Endothelial cell of umbilical vein (primary cell): ENCODE data around the gene FGF16. TPM values are rescaled to one million over a fixed set of nuclear protein-coding genes. Genes with fewer than 3 reads are reported as not detected.

Experiments used
- BruUV-seq: library from RNA; stranded (reverse); fragments of 400-500 nt; replicated peaks from 2 replicates; lab custom pipeline; 2021; lab: Mats Ljungman, UMichigan
- CTCF ChIA-PET: fragments of 300-600, 350-600 bp; sonication (Branson Sonifier 250); formaldehyde crosslinking; loops from one replicate; lab custom pipeline; 2021; ENCODE audit warnings: antibody characterized with exemption, inconsistent platforms; lab: Charles Lee
- POLR2A ChIA-PET: fragments of 300-600, 350-600 bp; sonication (Branson Sonifier 250); formaldehyde crosslinking; loops from one replicate; lab custom pipeline; 2021; ENCODE audit warnings: antibody characterized with exemption, inconsistent platforms; lab: Charles Lee
- DNase-seq: peaks from one replicate; pipeline ENCODE4 v3.0.0-alpha.2; 2011; ENCODE audit warnings: low read depth, low spot score
- FAIRE-seq: peaks from 2 replicates; lab custom pipeline; 2011; peaks lifted over from hg19 to GRCh38; lab: Jason Lieb, UNC
- H2AFZ ChIP-seq: 2 replicates; pipeline ENCODE4 v1.6.0; 2012; ENCODE audit warnings: low read depth, low read length, control low read depth, inconsistent platforms
- H3K27ac ChIP-seq: 2 replicates; pipeline ENCODE4 v1.5.1; 2011; ENCODE audit warnings: low read depth, mild to moderate bottlenecking, control low read depth, low read length, moderate library complexity; ENCODE audit not compliant: insufficient read depth
- H3K27me3 ChIP-seq, 2 experiments: 2 replicates each; pipeline versions ENCODE4 v1.6.0 to v1.6.1; 2011; ENCODE audit warnings: low read length in 2 of 2, mixed read lengths in 1 of 2; ENCODE audit not compliant: control insufficient read depth in 2 of 2, insufficient read depth in 2 of 2
- H3K36me3 ChIP-seq, 2 experiments: 2 replicates in 1 of 2; 3 replicates in 1 of 2; pipeline ENCODE4 v1.5.1; 2011; ENCODE audit warnings: low read length in 2 of 2, mild to moderate bottlenecking in 1 of 2, moderate library complexity in 1 of 2; ENCODE audit not compliant: control insufficient read depth in 2 of 2, insufficient read depth in 2 of 2; ENCODE audit errors: extremely low read depth in 1 of 2
- H3K4me1 ChIP-seq: 3 replicates; pipeline ENCODE4 v1.5.1; 2011; ENCODE audit warnings: mild to moderate bottlenecking, low read length; ENCODE audit not compliant: control insufficient read depth, insufficient read depth; ENCODE audit errors: extremely low read depth
- H3K4me2 ChIP-seq: 2 replicates; pipeline ENCODE4 v1.6.1; 2011; ENCODE audit warnings: low read length, control low read depth, mixed read lengths; ENCODE audit not compliant: insufficient read depth
- H3K4me3 ChIP-seq, 3 experiments: fragments of 200-600 bp in 1 of 3; sonication (generic), shearing (Covaris generic) in 1 of 3; replicated peaks in 1 of 3; 2 replicates each; pipeline ENCODE4 v1.5.1; 2011 to 2016; ENCODE audit warnings: control low read depth in 3 of 3, low read length in 3 of 3, mild to moderate bottlenecking in 2 of 3, inconsistent platforms in 1 of 3, low read depth in 1 of 3, moderate library complexity in 1 of 3; ENCODE audit not compliant: insufficient read depth in 1 of 3
- H3K79me2 ChIP-seq: 2 replicates; pipeline ENCODE4 v1.6.0; 2012; ENCODE audit warnings: low read length, inconsistent platforms; ENCODE audit not compliant: control insufficient read depth, insufficient read depth
- H3K9ac ChIP-seq: replicated peaks from 2 replicates; pipeline ENCODE3; 2011; ENCODE audit warnings: low read length, control low read depth; ENCODE audit not compliant: insufficient read depth; ENCODE audit errors: extremely low read depth
- H3K9me1 ChIP-seq: replicated peaks from 3 replicates; pipeline ENCODE4 v1.6.0; 2011; ENCODE audit warnings: mild to moderate bottlenecking, low read length; ENCODE audit not compliant: control insufficient read depth, insufficient read depth; ENCODE audit errors: extremely low read depth
- H3K9me3 ChIP-seq: replicated peaks from 2 replicates; pipeline ENCODE4 v1.5.1; 2012; ENCODE audit warnings: low read length, inconsistent platforms; ENCODE audit not compliant: control insufficient read depth, insufficient read depth
- H4K20me1 ChIP-seq: replicated peaks from 2 replicates; pipeline ENCODE3; 2011; ENCODE audit warnings: mild to moderate bottlenecking, low read length; ENCODE audit not compliant: control insufficient read depth, insufficient read depth; ENCODE audit errors: extremely low read depth
- CTCF ChIP-seq, 2 donors: IDR thresholded peaks; 1 replicate in 1 of 2; 2 replicates in 1 of 2; pipeline ENCODE4 v1.5.1; 2011; ENCODE audit warnings: low read length in 2 of 2, mild to moderate bottlenecking in 2 of 2, moderate library complexity in 2 of 2, control low read depth in 1 of 2, inconsistent platforms in 1 of 2, low read depth in 1 of 2; ENCODE audit not compliant: insufficient read depth in 1 of 2; ENCODE audit errors: extremely low read depth in 1 of 2
- EZH2 ChIP-seq: IDR thresholded peaks from 2 replicates; pipeline ENCODE4 v1.6.1; 2012; ENCODE audit warnings: borderline replicate concordance, low read depth, mild to moderate bottlenecking, moderate library complexity, low read length, inconsistent platforms; ENCODE audit not compliant: severe bottlenecking
- FOS ChIP-seq: IDR thresholded peaks from 2 replicates; pipeline ENCODE4 v1.6.1; 2011; ENCODE audit warnings: mild to moderate bottlenecking, low read length, moderate library complexity, borderline replicate concordance; ENCODE audit not compliant: insufficient read depth
- GATA2 ChIP-seq: IDR thresholded peaks from 2 replicates; pipeline ENCODE4 v1.7.0; 2011; ENCODE audit warnings: low read depth, mild to moderate bottlenecking, moderate library complexity, mixed read lengths, low read length; ENCODE audit not compliant: insufficient read length, insufficient read depth
- JUN ChIP-seq: IDR thresholded peaks from 2 replicates; pipeline ENCODE4 v1.6.1; 2011; ENCODE audit warnings: borderline replicate concordance, low read depth; ENCODE audit not compliant: insufficient read length, insufficient read depth
- MAX ChIP-seq: IDR thresholded peaks from 2 replicates; pipeline ENCODE4 v1.6.1; 2011; ENCODE audit not compliant: insufficient read depth, insufficient read length
- MYC ChIP-seq: IDR thresholded peaks from one replicate; pipeline ENCODE4 v1.6.1; 2011; ENCODE audit warnings: mild to moderate bottlenecking, low read depth, low read length
- POLR2A ChIP-seq: IDR thresholded peaks from 2 replicates; pipeline ENCODE4 v1.6.1; 2012; ENCODE audit warnings: low read depth, mild to moderate bottlenecking, control low read depth, low read length
- POLR2AphosphoS5 ChIP-seq: IDR thresholded peaks from 2 replicates; pipeline ENCODE4 v1.6.1; 2012; ENCODE audit warnings: low read depth, mild to moderate bottlenecking, control low read depth, low read length, moderate library complexity; ENCODE audit not compliant: insufficient read depth
- dilution Hi-C: fragments of 300-500 bp; cut with MboI; formaldehyde crosslinking; loops from one replicate; pipeline ENCODE4 v1.15.0; 2019; ENCODE audit warnings: low sequenced_read_pairs; ENCODE audit not compliant: extremely low pct_ligation_motif_present
- intact Hi-C: fragments of 100-400 bp; cut with micrococcal nuclease; formaldehyde crosslinking; loops from one replicate; pipeline ENCODE4 v1.10.0; 2022
- polyA plus RNA-seq, 4 experiments: library from polyadenylated mRNA; depleted of rRNA in 3 of 4; stranded (reverse) in 3 of 4; unstranded in 1 of 4; fragments of >200 nt; gene quantifications; 2 replicates each; pipeline versions ENCODE4 v1.2.1 to v1.2.3, GENCODE V29; 2011 to 2012; ENCODE audit warnings: missing spikeins in 1 of 4
- total RNA-seq: library from RNA; stranded (reverse); gene quantifications from 2 replicates; pipeline ENCODE4 v1.2.3, GENCODE V29; 2021

FGF16 gene
- total and polyA plus RNA-seq, 2 donors (not counting 3 experiments of a cell fraction or from before 2014, with no cell fraction given): 3.1 to 3.8 TPM

GRCh38 chrX:77444545-77444944, 2.6 kb upstream of the FGF16 start:
- Histone ChIP-seq H3K36me3 (no peaks in the 10 kb centered on the region), H3K27ac (peak overlapping the region; percentile 96), H3K4me1 (peaks cover 74% of the 10 kb centered on the region), H3K9me3 (no peaks in the 10 kb centered on the region), H3K9me1 (no peaks in the 10 kb centered on the region), H3K79me2 (peaks cover 23% of the 10 kb centered on the region), H4K20me1 (no peaks in the 10 kb centered on the region), H3K27me3 (no peaks in the 10 kb centered on the region), H3K9ac (no peak overlapping the region), H3K4me2 (no peak overlapping the region), H3K4me3 (no peak overlapping the region), H2AFZ (no peak overlapping the region)
- POLR2A ChIA-PET: no interaction called here
- no TSS peak for BruUV-seq
- dilution Hi-C loops: no loop called here
- no peak for DNase-seq
- intact Hi-C loops: loop anchor here (2.0 to 5.0 kb wide), 3 partner anchors 453 to 648 kb away; partner anchors contain the start of genes COX7B and MAGT1
- CTCF ChIA-PET: interaction anchor here (1.4 kb wide), 1 partner anchor 26 kb away, joined by 4 read pairs; no protein-coding TSS in a partner anchor
- TF ChIP-seq GATA2 (no peak), POLR2AphosphoS5 (no peak), CTCF (IDR thresholded peaks at IDR 0.05; ENCODE audit: extremely low read depth in 1 of 2, insufficient read depth in 1 of 2, low read depth in 1 of 2, low read length in 2 of 2) (no peak), EZH2 (no peak), JUN (no peak), MAX (no peak), MYC (no peak), POLR2A (no peak), FOS (no peak)
- no peak for FAIRE-seq
